NCI-H2227 (cell line): Measurements from ENCODE around the gene PIK3R1.

Source experiments
- DNase-seq: peaks from one replicate; lab custom pipeline; 2025; ENCODE audit not compliant: unreplicated experiment; lab: John Stamatoyannopoulos, UW

The PIK3R1 gene

GRCh38 chr5:68250661-68251298 lies 35.2 kb downstream of the PIK3R1 start:
- no peak for DNase-seq

- DNase-seq = no peak
Measured at GRCh38 chr5:68251386-68251785, 35.8 kb downstream of the PIK3R1 start.

DNA sequence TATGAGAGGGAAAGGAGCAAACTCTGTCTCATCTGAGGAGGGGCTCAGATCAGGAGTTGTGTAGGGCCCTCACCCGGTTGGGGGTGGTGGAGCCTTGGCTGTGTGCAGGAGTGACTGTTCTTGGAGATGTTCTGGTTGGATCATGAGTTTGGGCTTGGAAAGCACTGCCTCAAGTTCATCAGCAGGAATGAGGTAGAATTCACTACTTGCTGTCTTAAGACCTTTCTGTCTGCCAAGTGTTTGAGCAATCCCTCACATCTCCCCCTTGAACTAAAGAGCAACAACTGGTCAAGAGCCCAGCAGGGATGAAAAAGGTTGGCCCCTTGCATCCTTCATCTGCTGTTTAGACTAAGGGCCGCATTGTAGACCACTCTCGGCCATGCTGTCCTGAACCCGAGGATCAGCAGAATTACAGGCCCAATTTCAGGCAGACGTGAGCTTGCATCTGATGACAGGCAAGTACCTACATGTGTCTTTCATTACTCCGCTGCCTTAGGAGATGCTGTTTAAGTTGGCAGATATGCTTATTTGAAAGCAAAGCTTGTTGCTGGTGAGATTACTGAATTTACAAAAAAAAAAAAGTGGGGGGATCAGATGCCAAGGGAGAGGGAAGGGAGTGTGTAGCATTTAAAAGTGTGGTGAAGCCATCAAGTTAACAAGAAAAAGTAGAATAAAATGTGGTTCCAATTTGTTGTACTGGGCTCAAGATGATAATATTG lies 36.4 kb downstream of the PIK3R1 start:
- DNase-seq = no peak

- peak; percentile 45 for DNase-seq
Measured at GRCh38 chr5:68252673-68253623, 37.4 kb downstream of the PIK3R1 start.

GRCh38 chr5:68253624-68254585 lies 38.3 kb downstream of the PIK3R1 start:
- DNase-seq = no peak

- DNase-seq = no peak
Measured at GRCh38 chr5:68254810-68255209, 39.3 kb downstream of the PIK3R1 start.

DNA sequence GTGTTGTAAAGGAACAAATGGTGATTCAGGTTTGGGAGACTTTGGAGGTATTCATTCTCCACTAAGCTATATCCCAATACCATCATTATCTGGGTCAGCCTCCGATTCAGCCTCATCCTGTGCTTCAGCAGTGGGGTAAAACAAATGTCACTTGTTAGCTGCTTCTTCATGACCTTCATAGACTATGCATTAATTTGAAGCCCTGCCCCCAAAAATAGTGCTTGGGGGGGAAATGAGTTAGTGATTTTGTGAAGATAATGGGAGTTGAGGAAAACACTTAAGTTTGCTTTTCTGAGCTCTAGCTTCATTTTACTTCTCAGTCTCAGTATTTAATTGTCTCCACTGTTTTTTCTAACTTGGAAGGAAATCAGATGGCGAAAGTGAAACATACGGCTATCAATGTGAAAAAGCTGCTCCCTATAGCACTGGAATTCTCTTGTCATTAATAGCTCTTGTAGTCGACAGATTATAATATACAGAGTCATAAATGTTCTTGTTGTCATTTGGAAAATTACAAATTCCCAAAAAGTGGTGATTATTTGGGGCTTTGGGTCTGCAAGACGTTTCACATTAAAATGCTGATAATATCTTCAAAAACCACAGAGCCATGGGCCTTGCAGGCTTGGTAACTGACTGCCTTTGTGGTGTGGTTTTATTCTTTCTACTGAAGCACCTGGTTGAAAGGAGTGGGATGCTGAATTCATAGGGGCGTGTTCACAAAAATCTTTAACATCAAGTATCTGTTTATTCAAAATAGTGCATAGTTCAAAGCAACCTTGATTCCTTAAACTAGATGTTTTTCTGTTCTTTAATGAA lies 40.0 kb downstream of the PIK3R1 start:
- DNase-seq = no peak

DNA sequence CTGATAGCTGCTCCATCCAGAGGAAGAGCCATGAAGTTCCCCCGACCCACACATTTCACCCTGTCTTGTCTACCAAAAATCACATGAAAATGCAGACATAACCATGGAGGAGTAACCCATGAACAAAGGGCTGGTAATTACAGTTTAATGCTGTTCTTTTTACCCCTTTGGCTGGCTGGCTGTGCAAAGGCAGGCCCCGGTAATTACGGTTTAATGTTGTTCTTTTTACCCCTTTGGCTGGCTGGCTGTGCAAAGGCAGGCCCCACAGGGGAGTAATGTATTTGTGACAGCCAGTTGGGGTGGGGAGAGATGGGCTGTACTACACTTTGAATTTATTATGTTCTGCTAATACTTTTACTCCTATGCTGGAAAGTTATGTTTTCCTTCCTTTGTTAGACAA lies 41.7 kb downstream of the PIK3R1 start:
- peak; percentile 71 for DNase-seq

DNA sequence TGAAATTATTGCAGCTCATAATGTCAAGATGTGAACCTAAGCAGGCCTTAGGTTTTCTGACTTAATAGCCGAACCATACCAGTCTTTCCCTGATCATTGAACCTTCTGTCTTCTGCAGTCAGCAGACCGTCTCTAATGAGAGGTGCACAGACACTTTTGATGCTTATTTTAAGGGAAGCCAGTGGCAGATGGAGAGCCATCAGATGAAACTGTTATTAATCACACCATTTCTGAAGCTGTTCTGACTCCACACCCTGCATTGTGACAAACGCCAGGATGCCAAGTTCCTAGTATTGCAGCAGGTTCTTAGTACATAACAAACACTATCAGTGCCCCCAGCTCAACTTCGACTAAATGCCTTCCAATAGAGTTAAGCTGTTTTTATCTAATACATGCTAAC lies 43.0 kb downstream of the PIK3R1 start:
- DNase-seq = no peak

DNA sequence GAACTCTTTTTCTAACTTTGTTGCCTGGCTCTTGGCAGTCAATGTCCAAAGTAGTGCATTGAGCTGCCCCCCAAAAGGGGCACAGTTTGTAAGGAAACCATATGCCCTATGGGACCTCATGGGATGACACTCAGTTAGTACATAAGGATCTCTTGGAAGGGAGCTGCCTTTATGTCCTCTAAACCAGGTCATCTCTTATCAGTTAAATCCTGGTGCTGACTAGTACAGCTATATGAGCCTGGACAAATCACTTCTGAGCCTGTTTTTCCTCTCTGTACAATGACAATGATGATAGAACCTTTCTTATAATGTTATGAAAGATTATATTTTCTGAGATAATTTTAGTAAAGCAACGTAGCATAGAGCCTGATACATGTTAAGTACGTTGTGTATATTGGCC lies 44.1 kb downstream of the PIK3R1 start:
- no peak for DNase-seq

DNA sequence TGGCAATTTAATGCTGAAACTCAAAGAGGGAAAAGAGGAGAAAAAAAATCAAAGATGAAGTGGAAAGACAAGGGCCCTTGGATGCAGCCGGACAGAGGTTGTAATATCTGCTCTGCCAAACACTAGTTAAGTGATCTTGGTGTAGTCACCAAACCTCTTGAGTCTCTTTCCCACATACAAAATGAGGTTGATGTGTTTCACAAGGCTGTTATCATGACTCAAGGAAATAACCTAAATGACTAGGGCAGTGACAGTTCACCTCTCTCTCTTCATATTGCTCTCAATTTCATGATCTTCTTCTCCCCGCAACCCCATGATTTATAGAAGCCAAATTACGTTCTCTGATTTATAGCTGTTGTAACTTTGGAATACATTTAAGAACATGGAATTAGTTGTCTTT lies 44.9 kb downstream of the PIK3R1 start:
- no peak for DNase-seq

DNA sequence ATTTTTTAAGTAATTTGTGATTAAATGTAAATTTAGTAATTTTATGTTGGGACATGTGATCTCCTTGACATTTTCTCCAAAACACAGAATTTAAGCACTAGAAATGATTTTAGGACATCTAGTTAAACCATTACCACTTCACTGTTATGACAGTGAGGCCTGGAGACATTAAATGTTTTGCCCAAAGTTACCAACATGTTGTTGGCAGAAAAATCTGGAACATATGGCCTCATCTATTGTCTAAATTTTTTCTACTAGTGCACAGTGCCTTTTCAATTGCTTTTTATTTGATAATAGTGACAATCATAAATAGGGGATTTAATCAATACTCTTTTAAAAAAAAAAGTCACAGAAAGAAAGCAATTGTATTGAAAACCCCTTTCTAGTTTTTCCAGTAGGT lies 45.6 kb downstream of the PIK3R1 start:
- DNase-seq = no peak

DNA sequence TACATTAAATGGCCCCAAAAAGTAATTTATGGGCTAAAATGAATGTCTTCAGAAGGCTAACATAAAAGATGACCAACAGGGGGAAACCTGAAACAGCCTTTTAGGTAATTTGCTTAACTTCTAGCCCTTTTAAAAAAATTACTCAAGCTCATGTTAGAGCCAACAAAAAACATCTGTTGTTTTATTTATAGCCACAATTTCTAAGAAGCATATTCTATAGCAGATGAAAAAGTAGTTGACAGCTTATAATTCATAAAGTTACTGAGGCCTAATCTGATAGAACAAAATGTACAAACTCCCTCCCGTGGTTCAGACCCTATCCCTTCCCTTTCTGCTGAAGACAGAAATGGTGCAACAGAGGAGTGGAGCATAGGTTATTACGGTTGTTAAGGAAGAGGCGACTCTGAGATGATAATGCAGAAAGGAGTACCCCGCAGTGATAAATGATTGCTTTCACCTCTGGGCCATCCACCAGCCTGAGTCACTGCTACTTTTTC lies 46.1 kb downstream of the PIK3R1 start:
- DNase-seq = peak; percentile 56

DNA sequence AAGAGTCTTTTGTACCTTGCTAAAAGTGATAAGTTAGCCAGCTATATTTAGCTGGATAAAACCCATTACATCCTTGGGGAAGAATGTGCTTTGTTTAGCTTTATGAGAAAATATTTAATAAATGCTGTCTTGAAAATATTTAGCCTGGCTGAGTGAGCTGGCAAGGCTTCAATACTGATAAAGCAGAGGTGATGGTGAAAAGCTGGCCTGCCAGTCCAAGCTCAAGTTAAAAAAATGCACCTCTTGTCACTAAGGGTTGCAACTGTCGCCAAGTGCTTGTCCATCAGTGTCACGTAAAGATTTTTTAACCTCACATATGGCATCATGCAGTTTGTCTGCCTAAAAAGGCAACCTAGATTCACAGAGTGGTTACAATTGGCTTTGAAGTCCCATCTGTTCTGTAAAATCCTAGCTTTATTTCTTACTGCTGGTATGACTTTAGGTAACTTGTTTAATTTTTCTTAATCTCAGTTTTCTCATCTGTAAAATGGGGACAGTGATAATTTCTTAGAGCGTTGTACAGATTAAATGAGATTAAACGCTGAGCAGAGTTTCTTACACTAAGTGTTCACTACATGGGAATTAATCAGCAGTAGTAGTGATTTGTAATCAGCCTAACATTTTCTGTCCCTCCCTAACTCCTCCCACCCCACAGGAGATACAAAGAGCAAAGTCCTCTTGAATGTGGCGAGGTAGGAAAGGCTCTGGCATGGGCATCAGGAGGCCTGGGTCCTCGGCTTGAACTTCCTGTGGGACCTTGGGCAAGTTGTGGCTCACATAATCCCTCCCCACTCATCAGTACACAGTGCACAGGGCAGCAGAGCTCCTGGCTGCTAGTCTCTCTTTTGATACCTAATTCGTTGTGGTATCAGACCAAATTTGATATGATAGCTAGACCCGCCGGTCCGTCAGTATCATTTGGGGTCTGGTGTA lies 48.7 kb downstream of the PIK3R1 start:
- no peak for DNase-seq

- DNase-seq = no peak
Measured at GRCh38 chr5:68265347-68265746, 49.8 kb downstream of the PIK3R1 start.

DNA sequence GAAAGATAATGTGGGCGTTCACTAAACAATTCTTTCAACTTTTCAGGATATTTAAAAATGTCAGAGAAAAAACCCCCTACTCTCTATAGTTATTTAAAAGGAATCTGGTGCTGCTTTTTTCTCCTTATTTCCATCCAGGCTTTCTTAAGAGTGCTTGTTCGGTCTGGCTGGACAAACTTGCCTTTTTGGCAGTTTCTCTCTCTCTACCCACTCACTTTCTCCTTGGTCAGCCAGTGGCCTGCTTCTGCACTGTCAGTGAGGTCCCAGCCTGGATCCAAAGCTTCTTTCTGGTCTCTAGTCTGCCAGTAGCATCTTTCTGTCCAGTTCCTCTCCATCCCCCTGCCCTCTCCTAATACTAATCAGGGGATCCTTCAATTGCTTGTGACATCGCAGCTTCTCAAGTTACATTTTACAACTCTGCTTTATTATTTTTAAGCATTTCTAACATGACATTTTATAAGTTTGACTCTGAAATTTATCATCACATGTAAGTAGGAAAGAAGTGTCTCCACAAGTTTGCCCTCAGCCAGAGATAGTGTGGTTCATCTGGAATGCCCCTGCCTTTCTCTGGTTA lies 50.4 kb downstream of the PIK3R1 start:
- DNase-seq = no peak

- no peak for DNase-seq
Measured at GRCh38 chr5:68266457-68266856, 50.9 kb downstream of the PIK3R1 start.

DNA sequence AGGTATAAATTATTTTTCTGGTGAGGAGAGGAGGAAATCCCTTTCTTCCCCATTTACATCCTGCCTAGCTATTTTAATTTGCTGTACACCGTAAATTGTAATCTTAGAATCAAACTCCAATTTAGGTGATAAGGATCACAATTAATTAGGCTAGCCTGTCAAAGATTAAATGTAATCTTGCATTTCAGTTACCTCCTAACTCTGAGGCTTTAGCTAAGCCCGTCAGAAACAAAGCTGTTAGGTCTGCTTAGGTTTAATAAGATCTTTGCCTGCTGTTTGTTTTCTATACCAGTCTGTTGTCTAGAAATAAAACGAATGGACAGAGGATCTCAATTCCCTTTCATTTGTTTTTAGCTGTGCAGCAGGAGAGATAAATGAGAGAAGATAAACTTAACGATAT lies 51.5 kb downstream of the PIK3R1 start:
- DNase-seq = no peak
